HG02678 (cell line): ENCODE results near the gene CD81.
"Not testable (repeated sequence)": the region's sequence is repeated elsewhere in the genome, so short reads cannot be mapped to it uniquely, and the experiment has no call there.

ENCODE experiments used
- ATAC-seq: cut with Tn5 transposase; IDR thresholded peaks from one replicate; pipeline ENCODE4 v1.9.1; 2021; ENCODE audit warnings: mild to moderate bottlenecking, moderate library complexity; ENCODE audit not compliant: unreplicated experiment

Gene CD81

DNA sequence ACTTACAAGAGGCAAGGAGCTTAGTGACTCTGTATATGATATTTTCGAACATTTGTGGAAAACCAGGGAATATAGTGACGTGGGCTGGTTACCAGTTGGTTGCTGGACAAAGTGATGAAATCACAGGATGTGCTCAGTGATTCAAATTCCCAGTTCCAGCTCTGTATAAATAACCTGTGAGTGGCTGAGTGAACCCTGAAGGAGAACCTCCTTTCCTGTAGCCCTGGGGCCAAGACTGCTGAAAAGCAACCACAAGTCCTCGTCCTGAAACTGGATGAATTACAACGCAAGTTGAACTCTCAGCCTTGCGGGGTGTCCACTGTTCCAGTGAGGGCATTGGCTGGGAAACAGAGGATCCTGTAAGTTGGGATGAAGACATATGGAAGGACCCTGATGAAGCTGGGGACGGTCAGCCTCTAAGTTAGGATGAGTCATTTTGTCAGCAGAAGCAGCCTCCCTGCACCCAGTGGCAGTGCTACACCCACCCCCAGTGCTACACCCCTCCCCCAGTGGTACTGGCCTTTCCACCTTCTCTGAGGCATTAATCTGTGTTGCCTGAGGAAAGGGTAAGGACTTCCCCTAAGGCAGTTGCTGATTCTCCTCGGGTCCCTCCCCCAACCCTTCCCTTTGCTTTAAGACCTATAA lies 22.0 kb upstream of the CD81 start:
- no peak for ATAC-seq

DNA sequence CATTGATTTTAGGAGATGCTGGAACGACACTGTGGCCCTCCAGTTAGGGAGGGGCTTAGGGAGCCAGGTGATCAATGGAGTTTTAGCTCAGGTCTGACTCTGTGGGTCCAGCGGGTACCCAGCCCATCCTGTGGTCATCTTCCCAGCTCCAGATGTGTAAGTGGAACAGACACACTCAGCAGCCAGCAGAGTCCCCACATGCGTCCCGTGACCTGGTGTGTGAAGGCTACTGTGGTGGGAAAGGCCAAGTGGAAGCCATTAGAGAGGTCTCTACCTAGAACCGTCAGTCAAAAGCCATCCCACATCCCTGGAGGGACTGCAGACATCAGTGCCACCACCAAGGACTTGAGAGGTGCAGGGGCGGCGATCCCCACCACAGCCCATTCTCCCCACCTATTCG lies 19.9 kb upstream of the CD81 start:
- ATAC-seq = no peak

DNA sequence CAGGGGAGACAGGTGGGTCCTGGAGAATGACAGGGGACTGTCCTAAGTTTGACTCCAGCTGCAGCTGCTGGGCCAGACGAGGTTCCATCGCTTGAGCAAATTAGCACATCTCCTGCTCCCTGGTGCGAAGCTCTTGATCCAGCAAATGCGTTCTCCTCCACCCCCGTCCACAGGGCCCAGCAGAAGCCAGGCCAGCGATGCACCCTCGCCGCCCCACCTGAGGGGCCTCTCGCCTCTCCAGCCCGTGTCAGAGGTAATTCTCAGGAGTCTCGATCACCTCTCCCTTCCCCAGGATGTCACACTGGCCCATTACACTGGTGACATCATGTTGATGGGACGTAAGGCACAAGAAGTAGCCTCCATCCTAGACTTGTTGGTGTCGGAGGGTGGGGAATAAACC lies 19.5 kb upstream of the CD81 start:
- not testable (repeated sequence) for ATAC-seq

- no peak for ATAC-seq
Measured at GRCh38 chr11:2358754-2359442, 18.2 kb upstream of the CD81 start.

DNA sequence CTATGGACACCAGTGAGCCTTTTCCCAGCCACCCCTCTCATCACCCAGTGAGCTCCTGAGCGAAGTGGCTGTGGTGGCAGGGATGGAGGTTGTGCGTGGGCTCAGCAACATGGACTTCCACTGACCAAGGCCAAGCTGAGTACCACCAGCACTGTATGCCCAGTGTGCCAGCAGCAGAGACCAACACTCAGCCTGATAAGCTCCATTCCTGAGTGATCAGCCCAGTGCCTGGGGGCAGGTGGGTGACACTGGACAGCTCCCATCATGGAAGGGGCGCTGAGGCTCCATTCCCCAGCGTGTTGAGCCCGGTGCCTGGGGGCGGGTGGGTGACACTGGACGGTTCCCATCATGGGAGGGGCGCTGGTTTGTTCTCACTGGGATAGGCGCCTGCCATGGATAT lies 17.6 kb upstream of the CD81 start:
- ATAC-seq = no peak

DNA sequence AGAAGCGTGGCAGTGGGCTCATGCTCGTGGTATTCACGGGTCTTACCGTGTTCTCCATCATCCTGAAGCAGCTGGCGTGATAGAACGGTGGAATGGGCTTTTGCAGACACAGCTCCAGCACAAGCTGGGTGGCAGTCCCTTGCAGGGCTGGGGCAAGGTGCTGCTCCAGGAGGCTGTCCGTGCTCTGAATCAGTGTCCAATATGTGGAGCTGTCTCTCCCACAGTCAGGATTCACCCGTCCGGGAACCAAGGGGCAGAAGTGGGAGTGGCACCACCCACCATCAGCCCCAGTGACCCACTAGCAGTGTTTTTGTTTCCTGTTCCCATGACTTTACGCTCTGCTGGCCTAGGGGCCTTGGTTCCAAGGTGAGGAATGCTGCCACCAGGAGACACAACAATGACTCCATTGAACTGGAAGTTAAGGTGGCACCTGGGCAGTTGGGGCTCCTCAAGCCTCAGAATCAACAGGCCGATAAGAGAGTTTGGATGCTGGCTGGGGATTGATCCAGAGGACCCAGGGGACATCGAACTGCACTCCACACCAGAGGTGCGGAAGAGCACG lies 16.9 kb upstream of the CD81 start:
- no peak for ATAC-seq

GRCh38 chr11:2361565-2361964 lies 15.5 kb upstream of the CD81 start:
- ATAC-seq = no peak

- ATAC-seq = no peak
Measured at GRCh38 chr11:2362414-2362813, 14.7 kb upstream of the CD81 start.

GRCh38 chr11:2363130-2363529 lies 14.0 kb upstream of the CD81 start:
- ATAC-seq = no peak

GRCh38 chr11:2363577-2364370 lies 13.3 kb upstream of the CD81 start:
- no peak for ATAC-seq

- ATAC-seq = not testable (repeated sequence)
Measured at GRCh38 chr11:2364386-2364785, 12.7 kb upstream of the CD81 start.

DNA sequence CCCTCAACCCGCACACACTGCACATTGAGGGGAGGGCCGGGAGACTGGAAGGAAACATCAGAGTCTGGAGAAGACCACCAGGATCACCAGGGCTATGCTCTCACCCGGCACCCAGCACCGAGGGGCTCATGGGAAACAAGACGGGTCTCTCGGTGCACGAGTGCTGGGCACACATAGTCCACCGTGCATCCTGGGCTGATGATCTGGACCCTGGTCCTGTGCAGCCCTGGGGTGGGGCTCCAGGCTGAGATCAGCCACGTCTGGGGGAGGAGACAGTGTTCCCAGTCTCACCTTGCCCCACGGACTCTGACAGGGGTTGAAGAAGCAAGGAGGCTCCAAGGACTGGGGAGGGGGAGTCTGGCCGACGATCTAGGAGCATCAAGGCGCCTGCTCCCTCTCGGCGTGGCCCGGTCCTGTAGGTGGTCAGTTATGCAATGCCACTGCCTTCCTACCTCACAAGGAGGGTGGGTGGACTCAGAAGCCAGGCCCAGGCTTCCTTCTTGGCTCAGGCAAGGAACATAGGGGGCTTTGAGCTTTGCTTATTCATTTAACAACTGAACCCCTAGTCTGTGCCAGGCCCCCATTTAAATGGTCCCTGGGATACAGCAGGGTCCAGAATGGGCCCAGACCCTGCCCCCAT lies 11.4 kb upstream of the CD81 start:
- no peak for ATAC-seq

DNA sequence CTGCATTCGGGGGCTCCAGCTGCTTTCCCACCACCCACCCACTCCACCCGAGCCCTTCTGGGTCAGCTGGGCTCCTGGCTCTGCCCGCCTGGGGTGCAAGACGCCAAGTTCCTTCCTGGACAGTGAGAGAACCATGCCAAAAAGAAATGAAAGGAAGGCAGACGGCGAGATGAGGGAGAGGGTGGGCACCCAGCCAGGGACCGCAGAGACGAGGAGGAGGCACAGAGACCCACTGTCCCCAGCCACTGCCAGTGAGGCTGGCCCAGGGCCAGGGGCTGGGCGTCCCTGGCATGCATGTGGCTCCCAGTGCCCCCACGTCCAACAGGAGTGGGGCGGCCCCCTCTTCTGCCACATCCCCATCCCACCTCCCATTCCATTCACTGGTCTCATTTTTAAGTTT lies 10.8 kb upstream of the CD81 start:
- ATAC-seq = no peak

DNA sequence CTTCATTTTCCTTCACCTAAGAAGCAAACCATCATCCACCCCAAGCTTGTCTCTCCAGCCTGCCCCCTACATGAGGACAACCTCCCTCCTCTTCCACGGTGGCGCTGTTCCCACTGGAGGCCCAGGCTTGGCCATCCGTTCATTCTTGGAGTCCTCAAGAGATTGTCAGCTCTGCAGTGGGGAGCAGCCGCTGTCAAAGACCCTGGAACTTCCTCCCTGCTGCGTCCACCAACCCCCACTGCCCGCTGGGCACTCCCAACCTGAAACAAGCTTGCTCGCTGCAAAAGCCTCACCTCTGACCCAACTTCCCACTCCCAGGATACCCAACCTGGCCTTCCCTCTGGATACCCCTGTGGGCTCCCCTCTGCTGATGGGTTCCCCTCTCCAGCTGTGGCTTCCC lies 10.4 kb upstream of the CD81 start:
- no peak for ATAC-seq

- no peak for ATAC-seq
Measured at GRCh38 chr11:2367266-2368160, 9.6 kb upstream of the CD81 start.

GRCh38 chr11:2368178-2368850 lies 8.8 kb upstream of the CD81 start:
- no peak for ATAC-seq

- no peak for ATAC-seq
Measured at GRCh38 chr11:2368851-2369180, 8.3 kb upstream of the CD81 start.

DNA sequence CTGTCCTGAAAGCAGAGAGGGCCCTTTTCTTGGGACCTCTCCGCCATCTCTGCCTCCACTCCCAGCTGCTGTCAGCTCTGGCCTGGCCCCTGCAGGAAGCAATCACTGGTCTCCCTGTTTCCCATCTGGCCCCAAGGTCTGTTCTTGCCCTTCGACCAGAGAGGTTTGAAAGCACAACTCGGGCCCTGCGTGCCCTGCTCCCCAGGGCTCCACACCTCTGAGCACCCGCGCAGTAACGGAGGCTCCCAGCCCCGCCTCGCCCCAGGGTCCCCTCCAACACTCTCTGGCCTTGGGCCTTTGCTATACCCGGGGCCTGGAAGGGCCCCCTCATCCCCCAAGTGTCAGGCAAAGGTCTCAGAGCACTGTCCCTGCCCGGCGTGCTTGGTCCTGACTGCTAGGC lies 7.8 kb upstream of the CD81 start:
- ATAC-seq = no peak

DNA sequence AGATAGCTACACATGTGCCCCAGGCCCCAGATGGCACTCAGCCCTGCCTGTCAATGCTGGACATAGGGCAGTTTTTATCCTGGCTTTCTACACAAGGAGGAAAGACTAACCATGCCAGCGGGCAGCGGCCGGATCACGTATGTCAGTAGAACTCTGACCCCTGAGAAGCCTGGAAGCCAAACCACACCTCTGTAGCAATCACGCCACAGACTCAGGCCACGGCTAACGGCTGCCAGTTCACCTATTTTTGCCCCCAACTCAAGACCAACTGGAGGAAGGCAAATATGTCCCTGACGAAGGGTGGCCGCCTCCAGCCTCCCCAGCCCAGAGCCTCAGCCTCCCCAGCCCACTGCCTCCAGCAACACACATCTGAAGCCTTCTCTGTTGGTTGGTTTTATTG lies 7.2 kb upstream of the CD81 start:
- ATAC-seq = no peak
